ENCODE results near the gene NIPBL.

DNA sequence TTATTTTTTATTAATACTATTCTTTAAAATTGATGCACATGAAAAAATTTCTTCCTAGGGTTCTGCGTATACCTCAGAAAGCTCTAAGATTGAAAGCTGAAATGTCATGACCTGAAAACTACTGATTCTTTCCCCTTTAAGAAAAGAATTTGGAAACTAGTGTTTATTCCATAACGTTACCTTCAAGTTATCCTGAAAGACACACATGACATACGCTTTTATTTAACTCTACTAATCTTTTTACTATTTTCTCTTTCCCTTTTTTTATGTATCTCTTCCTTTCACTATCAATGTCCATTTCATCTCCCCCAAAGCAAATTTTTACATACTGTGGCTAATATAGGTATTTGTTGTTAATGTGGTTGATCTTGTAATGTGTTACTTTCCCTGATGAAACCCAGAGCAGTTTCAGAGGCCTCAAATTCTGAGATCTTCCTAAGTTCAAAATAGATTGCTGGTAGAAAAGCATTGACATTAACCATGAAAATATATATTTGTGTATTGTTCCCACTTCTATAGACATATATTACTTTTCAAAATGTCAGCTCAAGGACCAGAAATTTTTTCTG, 7.4 kb downstream of the NIPBL start:
- TF ChIP-seq ZNF354B (CRISPR knock-in tag; IDR thresholded peaks at IDR 0.05) (no peak), GABPB1 (CRISPR knock-in tag; IDR thresholded peaks at IDR 0.05) (no peak), HNRNPH1 (optimal IDR thresholded peaks at IDR 0.05; ENCODE audit: low read depth, low read length) (no peak), DPF2 (CRISPR knock-in tag; IDR thresholded peaks at IDR 0.05; ENCODE audit: borderline replicate concordance, low read depth) (no peak), ZNF143 (CRISPR knock-in tag; IDR thresholded peaks at IDR 0.05) (no peak)
- TF ChIP-seq, protein P1, sequence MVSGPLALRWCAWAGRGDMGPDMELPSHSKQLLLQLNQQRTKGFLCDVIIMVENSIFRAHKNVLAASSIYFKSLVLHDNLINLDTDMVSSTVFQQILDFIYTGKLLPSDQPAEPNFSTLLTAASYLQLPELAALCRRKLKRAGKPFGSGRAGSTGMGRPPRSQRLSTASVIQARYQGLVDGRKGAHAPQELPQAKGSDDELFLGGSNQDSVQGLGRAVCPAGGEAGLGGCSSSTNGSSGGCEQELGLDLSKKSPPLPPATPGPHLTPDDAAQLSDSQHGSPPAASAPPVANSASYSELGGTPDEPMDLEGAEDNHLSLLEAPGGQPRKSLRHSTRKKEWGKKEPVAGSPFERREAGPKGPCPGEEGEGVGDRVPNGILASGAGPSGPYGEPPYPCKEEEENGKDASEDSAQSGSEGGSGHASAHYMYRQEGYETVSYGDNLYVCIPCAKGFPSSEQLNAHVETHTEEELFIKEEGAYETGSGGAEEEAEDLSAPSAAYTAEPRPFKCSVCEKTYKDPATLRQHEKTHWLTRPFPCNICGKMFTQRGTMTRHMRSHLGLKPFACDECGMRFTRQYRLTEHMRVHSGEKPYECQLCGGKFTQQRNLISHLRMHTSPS (CRISPR knock-in tag; IDR thresholded peaks at IDR 0.05; ENCODE audit: low read depth): no peak
- TF ChIP-seq, protein P2, sequence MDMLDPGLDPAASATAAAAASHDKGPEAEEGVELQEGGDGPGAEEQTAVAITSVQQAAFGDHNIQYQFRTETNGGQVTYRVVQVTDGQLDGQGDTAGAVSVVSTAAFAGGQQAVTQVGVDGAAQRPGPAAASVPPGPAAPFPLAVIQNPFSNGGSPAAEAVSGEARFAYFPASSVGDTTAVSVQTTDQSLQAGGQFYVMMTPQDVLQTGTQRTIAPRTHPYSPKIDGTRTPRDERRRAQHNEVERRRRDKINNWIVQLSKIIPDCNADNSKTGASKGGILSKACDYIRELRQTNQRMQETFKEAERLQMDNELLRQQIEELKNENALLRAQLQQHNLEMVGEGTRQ (IDR thresholded peaks at IDR 0.05; ENCODE audit: low read depth, low read length): no peak
- TF ChIP-seq, protein P2 (CRISPR knock-in tag; IDR thresholded peaks at IDR 0.05; ENCODE audit: borderline replicate concordance): no peak
- TF ChIP-seq, protein P3, sequence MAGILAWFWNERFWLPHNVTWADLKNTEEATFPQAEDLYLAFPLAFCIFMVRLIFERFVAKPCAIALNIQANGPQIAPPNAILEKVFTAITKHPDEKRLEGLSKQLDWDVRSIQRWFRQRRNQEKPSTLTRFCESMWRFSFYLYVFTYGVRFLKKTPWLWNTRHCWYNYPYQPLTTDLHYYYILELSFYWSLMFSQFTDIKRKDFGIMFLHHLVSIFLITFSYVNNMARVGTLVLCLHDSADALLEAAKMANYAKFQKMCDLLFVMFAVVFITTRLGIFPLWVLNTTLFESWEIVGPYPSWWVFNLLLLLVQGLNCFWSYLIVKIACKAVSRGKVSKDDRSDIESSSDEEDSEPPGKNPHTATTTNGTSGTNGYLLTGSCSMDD (CRISPR knock-in tag; IDR thresholded peaks at IDR 0.05): no peak

Measured in HepG2 (cell line).